ENCODE results near the gene BDH2. TPM values are rescaled to one million over a fixed set of nuclear protein-coding genes. Genes with fewer than 3 reads are reported as not detected.

BDH2 gene
- total RNA-seq, 1 donor from 2014 or later: 17.1 TPM

GRCh38 chr4:103079621-103080020 lies 20.0 kb downstream of the BDH2 start:
- no peak for ATAC-seq

- ATAC-seq: no peak
These were observed 22.8 kb downstream of the BDH2 start, which contains the start of gene SLC9B2 for GRCh38 chr4:103076747-103077347. Gene SLC9B2 (minus strand): TSS chr4:103076761. CDS start chr4:103067550, 9,211 bp downstream.

- ATAC-seq: peak; percentile 89
These were observed 23.5 kb downstream of the BDH2 start for GRCh38 chr4:103075894-103076746.

GRCh38 chr4:103075435-103075893 lies 24.2 kb downstream of the BDH2 start:
- no peak for ATAC-seq

GRCh38 chr4:103074744-103075434 lies 24.7 kb downstream of the BDH2 start:
- no peak for ATAC-seq

- ATAC-seq: no peak
These were observed 25.7 kb downstream of the BDH2 start for GRCh38 chr4:103073792-103074438.

- no peak for ATAC-seq
These were observed 31.6 kb downstream of the BDH2 start for GRCh38 chr4:103067841-103068547.

GRCh38 chr4:103060453-103061148 lies 39.0 kb downstream of the BDH2 start:
- no peak for ATAC-seq

GRCh38 chr4:103054030-103054429 lies 45.6 kb downstream of the BDH2 start:
- no peak for ATAC-seq

GRCh38 chr4:103052779-103053178 lies 46.9 kb downstream of the BDH2 start:
- no peak for ATAC-seq

GRCh38 chr4:103052145-103052544 lies 47.5 kb downstream of the BDH2 start:
- no peak for ATAC-seq

- no peak for ATAC-seq
These were observed 48.7 kb downstream of the BDH2 start for GRCh38 chr4:103050736-103051436.

GRCh38 chr4:103046416-103047290 lies 53.0 kb downstream of the BDH2 start:
- ATAC-seq: peak; percentile 61

GRCh38 chr4:103044183-103044582 lies 55.5 kb downstream of the BDH2 start:
- ATAC-seq: no peak

GRCh38 chr4:103036169-103036568 lies 63.5 kb downstream of the BDH2 start:
- ATAC-seq: no peak

GRCh38 chr4:103032574-103032973 lies 67.1 kb downstream of the BDH2 start:
- no peak for ATAC-seq

GRCh38 chr4:103030791-103031190 lies 68.8 kb downstream of the BDH2 start:
- no peak for ATAC-seq

- ATAC-seq: no peak
These were observed 70.3 kb downstream of the BDH2 start for GRCh38 chr4:103029300-103029699.

All from esophagus mucosa (tissue), 1 donor.